OCI-M2 (cell line): ENCODE data around the gene RIBC1.
A peak's percentile ranks its signal among the peaks of the same experiment; 100 is the strongest.
"Not testable (repeated sequence)": the region's sequence is repeated elsewhere in the genome, so short reads cannot be mapped to it uniquely, and the experiment has no call there.

Source experiments
- DNase-seq: peaks from one replicate; lab custom pipeline; 2025; ENCODE audit not compliant: unreplicated experiment; lab: John Stamatoyannopoulos, UW

Gene RIBC1

DNA sequence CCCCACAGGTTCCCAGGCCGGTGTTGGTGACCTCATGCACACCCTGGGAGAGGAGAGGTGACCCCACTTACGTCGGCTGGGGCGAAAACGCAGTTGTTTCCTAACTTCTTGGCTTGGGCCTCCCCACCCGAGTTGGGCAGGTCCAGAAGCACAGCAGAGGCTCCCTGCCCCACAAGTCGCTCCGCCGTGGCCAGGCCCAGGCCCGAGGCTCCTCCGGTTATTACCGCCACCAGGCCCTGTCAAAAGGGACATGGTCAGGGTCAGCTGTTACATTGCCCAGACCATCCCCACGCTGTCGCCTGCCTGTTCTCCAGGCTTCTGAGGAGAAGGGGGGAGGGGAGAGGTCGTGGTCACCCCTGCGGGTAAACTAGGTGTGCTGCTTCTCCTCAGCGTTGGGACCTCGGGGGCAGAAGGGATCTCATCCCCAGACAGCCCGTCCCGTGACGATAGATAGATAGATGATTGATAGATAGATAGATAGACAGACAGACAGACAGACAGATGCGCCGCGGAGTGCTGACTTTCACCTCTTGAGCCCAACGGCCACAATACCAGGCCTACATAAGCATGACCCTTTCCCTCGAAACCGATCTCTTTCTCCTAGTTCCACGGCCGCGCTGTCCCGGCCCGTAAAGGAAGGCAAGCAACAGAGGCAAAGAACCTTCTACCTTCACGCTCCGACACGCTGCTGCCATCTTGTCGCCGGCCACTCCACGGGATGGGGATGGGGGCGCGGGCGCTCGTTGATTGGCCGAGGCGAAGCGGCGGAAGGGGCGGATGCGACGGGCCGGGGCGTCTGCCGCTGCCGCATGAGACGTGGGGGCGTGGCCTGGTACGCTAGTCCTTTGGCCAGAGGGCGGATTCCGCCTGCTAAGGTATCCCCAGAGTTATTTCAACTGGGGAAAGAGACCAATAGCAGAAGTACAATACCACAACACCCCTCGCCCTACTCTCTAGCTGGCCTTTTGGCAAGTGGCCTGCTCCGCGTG lies 11.3 kb downstream of the RIBC1 start, which contains the start of gene HSD17B10:
HSD17B10 (minus strand) TSS at position 720 of the 989 bp plus-strand sequence; CDS start at position 695, 25 bp downstream.
- DNase-seq: peak; percentile 66

GRCh38 chrX:53435997-53436396 lies 13.3 kb downstream of the RIBC1 start:
- no peak for DNase-seq

- DNase-seq: no peak
Observed at GRCh38 chrX:53437206-53437605, 14.5 kb downstream of the RIBC1 start.

DNA sequence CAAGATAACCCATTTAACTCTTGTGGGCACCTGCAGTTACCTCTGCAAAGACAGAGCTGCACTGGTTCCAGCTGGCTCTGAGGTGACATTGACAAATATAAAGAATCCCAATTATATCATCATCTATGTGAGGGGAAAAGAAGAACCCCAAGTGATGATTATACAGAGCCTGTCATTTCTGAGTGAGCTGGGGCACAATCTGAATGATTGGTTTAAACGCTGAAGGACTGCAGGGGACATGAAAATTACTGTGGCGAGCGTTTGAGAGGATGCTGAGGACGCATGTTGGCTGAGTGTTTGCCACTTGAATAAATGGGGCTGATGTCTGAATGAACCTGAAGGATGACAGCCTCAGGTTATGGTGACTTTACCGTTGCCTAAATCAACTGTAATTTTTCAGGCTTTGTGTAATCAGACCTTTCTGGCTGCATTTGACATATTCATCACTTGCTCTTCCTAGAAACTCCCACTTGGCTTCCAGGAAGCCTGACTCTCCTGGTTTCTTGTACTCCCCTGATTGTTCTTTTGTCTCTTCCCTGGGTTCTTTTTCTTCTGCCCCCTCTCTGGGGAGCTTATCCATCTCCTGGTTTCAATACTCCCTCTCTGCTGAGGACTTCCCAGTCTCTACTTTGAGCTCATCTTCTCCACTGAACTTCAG lies 15.6 kb downstream of the RIBC1 start:
- no peak for DNase-seq

- DNase-seq: no peak
Observed at GRCh38 chrX:53438832-53439230, 16.2 kb downstream of the RIBC1 start.

DNA sequence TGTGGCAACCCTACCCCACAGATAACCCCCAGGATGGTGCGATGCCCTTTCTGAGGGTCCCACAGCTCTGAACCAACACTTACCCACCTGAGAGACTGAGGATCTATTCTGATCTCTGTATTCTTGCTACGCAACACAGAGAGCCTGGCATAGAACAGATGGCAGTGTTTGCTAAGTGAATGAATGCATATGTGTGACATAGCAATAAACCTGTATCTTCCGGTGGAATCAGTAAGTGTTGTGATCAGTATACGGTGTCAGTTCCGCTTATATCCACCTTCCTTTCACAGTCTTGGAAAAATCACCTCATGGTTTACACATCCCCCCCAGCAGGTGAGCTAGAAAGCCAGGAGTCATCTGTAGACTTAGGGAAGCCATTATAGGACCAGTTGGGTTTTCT lies 17.4 kb downstream of the RIBC1 start:
- DNase-seq: no peak

DNA sequence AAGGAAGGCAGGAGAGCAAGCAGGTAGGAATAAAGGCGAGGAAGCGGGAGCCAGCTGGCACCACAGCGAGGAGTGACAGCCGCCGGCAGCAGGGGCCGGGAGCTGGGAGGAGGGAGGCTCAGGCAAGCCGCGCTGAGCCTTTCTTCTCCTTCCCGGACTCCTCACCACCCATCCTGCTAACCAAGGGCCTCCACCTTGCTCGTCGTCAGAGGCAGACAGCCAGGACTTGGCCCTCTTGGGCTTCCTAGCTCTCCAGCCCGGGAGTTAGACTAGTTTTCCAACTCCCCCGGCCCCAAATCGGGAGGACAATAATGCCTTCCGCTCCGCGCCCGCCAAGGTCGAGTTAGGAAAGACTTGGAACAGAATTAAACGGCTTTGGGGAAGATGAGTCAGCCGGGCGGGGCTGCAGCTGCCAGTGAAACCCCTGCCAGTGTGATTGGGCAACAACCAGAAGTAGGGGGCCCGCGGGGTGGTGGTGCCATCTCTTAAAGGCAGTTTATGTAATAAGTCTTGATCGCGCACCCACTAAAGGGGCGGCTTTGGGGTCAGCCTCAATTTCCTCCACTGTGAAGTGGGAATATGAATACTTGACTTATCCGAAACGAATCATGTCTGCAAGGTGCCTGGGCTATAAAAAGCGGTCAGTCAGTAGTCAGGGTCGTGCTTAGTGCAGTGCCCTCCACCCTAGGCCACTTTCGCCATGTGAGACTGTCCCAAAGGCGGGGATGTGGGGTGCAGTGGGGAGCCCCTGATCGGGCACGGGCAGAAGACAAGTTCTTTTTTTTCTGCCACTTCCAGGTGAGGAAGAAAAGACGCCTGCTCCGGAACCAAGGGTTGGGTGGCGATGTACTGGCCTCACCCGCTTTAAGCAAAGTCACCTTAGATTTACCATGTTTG lies 18.2 kb downstream of the RIBC1 start:
- no peak for DNase-seq

DNA sequence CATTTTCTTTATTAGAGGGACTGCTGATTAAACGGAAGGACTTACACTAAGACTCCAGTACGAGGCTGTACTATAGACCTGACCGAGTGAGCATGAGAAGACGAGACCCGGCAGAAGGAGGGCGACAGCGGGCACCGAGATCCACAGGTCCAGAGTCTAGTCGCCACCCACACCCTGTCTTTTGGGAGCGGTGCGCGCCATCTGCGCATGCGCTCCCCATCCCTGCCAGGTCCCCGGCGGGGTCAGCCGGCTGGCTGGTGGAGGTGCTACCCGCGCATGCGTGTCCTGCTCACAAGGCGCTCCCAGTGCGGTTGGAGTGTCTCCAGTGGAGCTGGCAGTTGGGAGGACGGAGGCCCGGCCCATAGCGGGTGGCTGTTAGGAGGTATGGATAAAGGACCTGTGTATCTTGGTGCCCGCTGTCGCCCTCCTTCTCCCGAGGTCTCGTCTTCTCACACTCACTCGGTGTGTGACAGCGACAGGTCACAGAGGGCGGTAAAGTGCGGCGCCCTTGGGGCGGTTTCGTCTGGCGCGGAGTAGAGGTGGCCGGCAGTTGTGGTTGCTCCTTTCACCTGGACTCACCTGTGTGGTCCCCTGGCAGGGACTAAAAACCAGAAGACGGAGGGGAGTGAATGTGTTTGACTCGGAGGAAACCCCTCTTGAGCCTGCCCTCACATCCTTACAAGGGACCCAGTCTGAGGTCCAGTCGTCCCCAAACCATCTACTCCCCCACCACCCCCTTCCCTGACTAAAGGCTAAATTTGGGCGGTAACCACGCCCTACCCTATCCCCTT lies 19.1 kb downstream of the RIBC1 start:
- no peak for DNase-seq

GRCh38 chrX:53442322-53442631 lies 19.6 kb downstream of the RIBC1 start:
- DNase-seq: no peak

DNA sequence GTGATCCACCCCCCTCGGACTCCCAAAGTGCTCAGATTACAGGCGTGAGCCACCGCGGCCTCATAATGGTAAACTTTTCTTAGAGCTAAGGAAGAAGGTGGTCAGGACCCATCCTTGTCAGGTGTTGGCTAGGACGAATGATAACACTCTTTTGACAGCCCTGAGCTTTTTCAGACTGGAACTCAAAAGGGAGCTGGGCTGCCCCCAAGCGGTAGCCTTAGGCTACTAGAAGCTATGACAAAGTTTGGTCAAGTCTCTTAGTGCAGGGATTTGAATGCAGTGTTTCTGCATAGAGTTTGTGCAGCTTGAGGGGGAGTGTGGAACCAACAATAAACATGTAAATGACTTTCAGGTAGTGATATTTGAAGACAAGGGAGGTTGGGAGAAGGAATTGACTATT lies 23.3 kb downstream of the RIBC1 start:
- DNase-seq: no peak

DNA sequence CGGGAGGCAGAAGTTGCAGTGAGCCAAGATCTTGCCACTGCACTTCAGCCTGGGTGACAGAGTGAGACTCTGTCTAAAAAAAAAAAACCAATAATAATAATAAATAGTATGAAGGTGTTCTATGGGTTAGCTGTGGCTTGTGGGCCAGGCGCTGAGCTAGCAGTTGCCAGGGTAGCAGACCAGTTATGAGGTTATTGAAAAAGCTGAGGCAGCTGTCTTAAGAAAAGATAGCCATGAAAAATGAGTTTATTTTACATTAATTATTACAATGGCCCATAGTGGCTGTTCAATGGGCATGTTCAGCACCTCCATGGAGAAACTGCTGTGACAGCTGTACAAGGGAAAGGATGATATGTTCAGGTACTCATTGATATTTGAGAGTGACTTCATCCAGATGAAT lies 24.8 kb downstream of the RIBC1 start:
- no peak for DNase-seq

DNA sequence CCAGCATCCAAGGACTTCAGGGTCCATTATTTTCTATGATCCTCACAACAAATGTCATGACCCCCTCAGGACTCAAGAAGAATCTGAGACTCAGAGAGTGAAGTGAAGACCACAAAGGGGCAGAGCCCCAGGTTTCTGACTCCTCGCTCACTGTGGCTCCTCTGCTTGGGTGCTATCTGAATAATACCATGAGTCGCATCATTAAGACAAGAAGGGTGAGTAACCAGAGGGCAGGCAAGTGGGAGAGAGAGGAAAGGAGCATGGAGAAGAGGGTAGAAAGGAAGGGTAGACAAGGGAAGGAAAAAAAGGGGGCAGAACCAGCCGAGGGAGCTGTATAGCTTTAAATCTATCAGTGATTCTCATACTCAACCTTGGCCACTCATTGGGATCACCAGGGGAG lies 27.0 kb downstream of the RIBC1 start:
- DNase-seq: no peak

DNA sequence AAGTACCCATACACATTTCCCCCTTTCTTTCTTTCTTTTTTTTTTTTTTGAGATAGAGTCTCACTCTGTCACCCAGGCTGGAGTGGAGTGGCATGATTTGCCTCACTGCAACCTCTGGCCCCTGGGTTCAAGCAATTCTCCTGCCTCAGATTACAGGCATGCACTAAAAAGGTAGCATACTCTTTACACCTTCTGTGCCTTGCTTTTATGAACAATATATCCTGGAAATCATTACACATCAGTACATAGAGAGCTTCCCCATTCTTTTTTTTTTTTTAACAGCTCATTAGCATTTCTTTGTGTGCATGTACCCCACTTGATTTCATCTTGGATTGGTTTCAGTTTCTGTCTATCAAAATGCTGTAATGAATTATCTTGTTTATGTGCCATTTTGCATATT lies 30.1 kb downstream of the RIBC1 start:
- no peak for DNase-seq

DNA sequence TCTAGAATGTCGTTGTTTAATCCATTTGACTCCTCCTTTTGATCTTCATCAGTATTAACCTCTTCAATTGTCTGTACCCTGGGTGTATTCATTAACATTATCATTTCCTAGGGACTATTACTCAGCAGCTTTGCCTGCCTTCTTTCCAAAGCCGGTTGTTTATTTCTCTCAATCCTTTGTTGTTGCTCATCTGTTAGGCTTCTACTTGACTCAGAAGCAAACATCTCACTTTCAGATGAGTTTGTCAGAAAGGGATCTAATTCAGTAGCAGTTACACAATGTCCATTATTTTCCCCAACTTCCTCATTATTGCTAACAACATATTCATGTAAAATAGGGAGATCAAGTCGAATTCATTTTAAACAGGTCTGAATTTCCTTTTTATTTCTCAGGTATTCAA lies 33.6 kb downstream of the RIBC1 start:
- no peak for DNase-seq

DNA sequence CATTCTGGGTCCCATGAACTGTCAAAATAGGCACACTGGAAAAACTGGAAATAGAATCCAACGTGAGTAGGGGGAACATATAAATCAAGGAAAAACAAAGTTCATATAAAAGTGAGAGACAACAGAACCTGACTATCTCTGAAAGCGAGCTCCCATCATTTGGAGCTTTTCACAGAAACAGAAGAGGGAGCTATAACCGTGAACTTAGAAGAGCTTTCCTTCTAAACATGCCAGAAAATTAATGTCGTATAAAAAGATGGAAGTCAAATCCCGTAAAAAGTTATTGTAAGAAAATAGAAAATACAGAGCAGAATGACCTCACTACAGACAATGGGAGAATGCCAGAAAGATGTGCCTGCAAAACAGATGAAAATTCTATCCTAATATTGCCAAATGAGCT lies 35.4 kb downstream of the RIBC1 start:
- DNase-seq: no peak

DNA sequence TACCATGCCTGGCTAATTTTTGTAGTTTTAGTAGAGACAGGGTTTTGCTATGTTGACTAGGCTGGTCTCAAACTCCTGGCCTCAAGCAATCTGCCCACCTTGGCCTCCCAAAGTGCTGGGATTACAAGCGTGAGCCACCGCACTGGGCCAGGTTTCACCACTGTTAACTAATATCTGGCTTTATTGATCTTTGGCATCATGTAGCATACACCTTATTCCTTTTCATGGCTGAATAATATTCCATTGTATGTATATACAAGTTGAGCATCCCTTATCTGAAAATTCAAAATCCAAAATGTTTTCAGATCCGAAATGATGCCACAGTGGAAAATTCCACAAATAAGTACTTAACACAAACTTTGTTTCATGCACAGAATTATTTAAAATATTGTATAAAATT lies 46.0 kb downstream of the RIBC1 start:
- DNase-seq: not testable (repeated sequence)

DNA sequence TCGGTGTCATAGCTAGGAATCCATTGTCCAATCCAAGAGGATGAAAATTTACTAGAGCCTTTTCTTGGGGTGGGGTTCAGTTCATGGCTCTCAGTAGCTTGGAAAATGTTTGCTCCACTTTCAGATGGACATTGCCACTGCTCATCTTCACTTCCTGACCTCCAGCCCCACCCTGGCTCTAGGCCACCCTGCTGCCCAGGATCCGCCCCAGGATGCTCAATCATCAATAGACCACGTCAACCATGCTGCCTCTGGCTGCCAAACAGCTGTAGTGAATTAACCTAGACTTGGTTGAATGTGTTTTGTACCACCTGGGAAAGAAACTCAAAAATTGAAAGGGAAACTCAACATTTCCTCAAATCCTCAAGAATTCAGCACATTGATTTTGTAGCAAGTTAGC lies 48.7 kb downstream of the RIBC1 start:
- no peak for DNase-seq

DNA sequence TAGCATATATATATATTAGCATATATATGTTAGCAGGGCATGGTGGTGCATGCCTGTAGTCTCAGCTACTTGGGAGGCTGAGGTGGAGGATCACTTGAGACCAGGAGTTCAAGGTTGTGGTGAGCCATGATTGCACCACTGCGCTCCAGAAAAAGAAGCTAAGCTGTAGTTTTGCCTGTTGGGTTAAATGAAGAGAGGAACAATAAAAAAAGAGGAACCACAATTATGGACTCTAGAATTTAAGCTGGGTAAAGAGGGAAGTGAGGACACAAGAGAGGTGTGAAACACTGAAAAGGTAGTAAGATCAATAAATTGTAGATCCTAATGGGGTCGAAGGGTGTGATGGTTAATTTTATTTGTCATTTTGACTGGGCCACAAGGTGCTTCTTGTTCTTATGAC lies 52.0 kb downstream of the RIBC1 start:
- no peak for DNase-seq

DNA sequence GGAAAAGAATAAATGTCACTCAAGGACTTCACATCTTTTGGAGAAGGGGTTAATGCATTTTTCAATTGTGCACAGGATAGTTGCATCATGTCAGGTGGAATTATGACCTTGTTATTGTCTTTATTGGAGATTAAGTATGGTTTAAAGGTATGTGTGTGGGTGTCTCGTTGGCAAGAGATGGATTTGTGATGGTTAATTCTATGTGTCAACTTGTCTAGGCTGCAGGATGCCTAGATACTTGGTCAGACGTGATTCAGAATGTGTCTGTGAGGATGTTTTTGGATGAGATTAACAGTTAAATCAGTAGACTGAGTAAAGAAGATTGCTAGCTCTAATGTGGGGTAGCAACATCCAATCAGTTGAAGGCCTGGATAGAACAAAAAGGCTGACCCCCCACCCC lies 53.7 kb downstream of the RIBC1 start:
- DNase-seq: no peak

GRCh38 chrX:53479301-53479700 lies 56.6 kb downstream of the RIBC1 start:
- DNase-seq: no peak
